SH-SY5Y (cell line): ENCODE data around the gene ARHGAP15.

Source experiments
- GATA2 ChIP-seq: IDR thresholded peaks from 2 replicates; pipeline ENCODE4 v1.6.1; 2011; ENCODE audit warnings: mild to moderate bottlenecking, low read depth, low read length
- GATA3 ChIP-seq: IDR thresholded peaks from 2 replicates; pipeline ENCODE4 v1.6.1; 2011; ENCODE audit warnings: low read depth, mild to moderate bottlenecking, low read length, moderate library complexity

The ARHGAP15 gene

DNA sequence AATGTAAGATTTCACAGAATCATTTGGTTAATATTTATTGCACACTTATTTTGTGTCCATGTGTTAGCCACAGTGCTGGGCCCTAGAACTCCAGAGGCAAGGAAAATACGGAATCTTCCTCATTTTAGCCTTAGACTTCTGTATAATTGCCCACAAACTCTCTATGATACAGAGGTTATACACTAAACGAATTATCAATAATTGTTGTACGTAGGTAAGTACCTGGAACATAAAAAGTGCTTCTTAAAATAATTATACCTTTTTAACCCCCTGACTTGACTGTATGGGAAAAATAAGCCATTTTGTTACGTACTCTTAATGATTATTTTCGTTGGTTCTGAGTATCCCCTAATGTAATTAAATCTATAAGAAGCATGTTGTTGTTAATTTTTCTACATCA lies 119.4 kb downstream of the ARHGAP15 start:
- TF ChIP-seq GATA2 (no peak), GATA3 (no peak)

DNA sequence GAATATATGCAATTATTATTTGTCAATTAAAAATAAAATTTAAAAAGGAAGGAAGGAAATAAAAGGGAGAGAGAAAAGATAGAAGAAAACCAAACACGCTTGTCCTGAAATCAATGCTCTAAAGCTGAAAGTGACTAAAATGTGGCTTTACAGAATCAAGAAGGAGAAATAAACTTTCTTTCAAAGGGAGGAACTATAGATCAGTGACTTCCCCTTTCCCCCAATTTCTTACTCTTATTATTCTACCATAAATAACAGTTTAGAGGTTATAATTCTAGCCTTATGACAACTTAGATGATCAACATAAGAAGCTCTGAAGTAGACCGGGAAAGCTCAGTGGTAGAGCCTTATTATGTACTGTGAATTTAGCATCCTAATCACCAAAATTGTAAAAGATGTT lies 122.5 kb downstream of the ARHGAP15 start:
- no peak for TF ChIP-seq GATA3
- TF ChIP-seq GATA2, result no peak

GRCh38 chr2:143252138-143252907 lies 123.1 kb downstream of the ARHGAP15 start:
- TF ChIP-seq GATA3 (no peak), GATA2 (no peak)

DNA sequence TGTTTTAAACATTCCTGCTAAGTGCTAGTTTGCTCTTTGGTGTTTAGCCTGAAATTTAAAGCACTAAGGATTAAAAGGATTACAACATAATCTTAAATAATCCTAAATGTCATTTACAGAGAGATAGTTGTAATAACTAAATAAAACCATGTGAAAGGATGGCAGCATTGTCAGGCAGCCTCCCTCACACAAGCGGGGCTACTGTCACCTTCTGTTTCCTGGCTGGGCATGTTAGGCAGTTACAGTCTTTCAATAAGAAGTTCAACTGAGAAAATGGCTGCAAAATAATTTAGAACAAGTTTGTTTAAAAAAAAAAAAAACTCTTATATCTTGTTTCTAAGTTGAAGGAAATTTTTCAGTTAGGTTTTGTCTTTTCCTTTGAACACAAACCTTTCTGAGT lies 124.9 kb downstream of the ARHGAP15 start:
- TF ChIP-seq GATA3, result no peak
- no peak for TF ChIP-seq GATA2

DNA sequence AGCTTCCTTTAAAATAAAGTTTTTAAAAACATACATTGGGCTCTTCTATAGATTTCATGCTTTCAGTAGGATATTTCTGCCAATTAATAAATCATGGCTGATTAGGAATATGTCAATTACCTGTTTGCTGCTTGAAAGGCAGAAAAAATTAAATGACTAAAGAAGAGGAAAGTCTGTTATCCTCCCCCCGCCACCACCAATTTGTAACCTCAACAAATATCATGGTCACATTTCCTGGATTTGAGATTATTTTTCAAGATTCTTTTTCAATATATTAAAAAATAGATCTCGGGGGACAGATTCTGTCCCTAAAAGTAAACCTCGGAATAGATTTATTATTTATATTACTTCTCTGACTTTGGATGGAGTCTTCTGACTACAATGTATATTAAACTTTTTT lies 125.9 kb downstream of the ARHGAP15 start:
- no peak for TF ChIP-seq GATA2
- TF ChIP-seq GATA3, result no peak

DNA sequence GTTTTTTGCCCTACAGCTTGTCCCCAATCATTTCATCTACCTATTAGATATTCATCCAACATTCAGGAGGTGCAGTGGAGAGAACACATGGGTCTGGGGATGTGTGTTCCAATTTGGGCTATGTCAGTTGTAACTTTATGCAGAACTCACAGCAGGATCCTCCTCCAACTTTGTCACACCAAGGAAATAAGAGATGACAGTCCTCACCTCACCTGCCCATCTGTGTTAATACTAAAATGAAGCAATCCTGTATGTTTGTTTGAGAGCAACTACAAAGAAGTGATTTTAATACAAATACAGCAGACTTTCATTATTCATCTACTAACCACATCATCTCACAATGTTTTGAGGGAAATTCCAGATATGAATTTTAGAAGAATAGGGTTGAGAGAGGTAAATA lies 126.7 kb downstream of the ARHGAP15 start:
- TF ChIP-seq GATA3, result no peak
- TF ChIP-seq GATA2, result no peak

GRCh38 chr2:143258126-143258892 lies 129.1 kb downstream of the ARHGAP15 start:
- no peak for TF ChIP-seq GATA2
- no peak for TF ChIP-seq GATA3

DNA sequence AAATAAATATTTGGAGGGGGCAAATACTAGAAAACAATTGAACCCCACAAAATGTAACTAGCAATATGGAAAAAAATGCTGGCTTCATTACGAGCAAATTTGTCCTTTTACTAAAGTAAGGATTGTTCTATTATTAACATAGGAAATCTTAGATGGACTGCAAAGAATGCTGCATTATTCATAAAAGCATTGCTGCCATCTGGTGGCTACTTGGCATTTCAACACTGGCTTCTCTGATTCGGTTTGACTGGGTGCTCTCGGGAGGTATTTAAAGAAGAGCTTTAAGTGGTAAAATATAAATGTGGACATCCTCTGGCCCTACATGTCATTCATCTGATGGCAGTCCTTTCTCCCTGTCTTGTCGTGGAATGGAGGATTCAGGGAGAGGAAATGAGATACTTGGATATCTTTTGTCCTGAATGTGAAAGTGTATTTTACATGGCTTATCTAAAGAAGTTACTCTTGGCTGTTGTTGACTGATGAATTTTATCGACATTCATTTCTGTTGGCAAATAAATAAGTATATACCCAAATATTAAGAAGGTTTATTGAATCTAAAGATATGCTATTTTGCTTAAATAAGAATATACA lies 130.2 kb downstream of the ARHGAP15 start:
- no peak for TF ChIP-seq GATA3

GRCh38 chr2:143261986-143262385 lies 132.8 kb downstream of the ARHGAP15 start:
- TF ChIP-seq GATA2, result no peak
- TF ChIP-seq GATA3, result no peak

DNA sequence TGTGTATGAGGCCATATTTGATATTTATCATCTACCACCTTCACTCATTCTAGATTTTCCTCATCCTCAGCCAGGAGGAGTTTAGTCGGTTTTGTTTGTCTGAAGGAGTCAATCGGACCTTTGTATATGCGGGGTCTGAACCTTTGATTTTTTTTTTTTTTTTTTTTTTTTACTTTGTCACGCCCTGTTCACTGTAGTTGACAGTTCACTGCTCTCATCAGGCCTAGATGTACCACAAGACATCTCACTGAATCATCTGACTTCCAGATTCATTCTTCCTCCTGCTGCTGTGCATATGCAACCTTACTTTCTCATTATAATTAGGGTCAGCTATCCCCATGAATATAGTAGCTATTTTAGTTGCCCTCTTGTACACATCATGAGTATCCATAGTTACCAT lies 133.2 kb downstream of the ARHGAP15 start:
- TF ChIP-seq GATA3, result no peak
- no peak for TF ChIP-seq GATA2

GRCh38 chr2:143263066-143263625 lies 133.9 kb downstream of the ARHGAP15 start:
- TF ChIP-seq GATA3 (no peak), GATA2 (no peak)

GRCh38 chr2:143264851-143265250 lies 135.6 kb downstream of the ARHGAP15 start:
- TF ChIP-seq GATA3 (no peak), GATA2 (no peak)

GRCh38 chr2:143279672-143280071 lies 150.5 kb downstream of the ARHGAP15 start:
- TF ChIP-seq GATA2 (no peak), GATA3 (no peak)

- TF ChIP-seq GATA3, result no peak
- no peak for TF ChIP-seq GATA2
These were observed 151.0 kb downstream of the ARHGAP15 start for GRCh38 chr2:143280097-143280757.

- TF ChIP-seq GATA2 (no peak), GATA3 (no peak)
These were observed 153.5 kb downstream of the ARHGAP15 start for GRCh38 chr2:143282684-143283083.

DNA sequence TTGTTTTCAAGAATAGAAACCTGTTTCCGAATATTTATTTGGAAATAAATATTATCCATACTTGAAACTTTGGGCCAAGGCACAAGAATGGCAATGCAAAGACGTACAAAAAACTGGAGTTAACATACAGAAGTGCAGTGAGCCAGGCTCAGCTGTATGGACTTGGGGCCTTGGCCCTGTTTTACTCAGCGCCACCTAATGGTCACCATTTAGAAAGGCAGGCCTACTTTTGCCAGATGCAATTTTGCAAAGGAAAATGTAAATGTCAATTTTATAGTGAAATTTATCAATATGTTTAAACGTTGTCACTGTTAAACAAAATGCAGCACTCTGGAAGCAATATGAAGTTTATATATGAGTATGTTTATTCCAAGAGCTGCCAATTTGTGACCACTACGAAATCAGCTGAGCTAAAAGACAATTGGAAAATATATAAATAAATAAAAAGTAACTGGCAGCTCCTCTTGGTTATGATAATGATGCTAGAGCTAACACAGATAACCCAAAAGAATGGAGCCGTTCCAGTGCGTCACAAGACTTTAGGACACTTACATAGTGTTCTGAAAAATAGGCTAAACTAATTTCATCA lies 155.0 kb downstream of the ARHGAP15 start:
- no peak for TF ChIP-seq GATA3
- TF ChIP-seq GATA2, result no peak
